ENCODE measurements around the gene CACNA2D3.

DNA sequence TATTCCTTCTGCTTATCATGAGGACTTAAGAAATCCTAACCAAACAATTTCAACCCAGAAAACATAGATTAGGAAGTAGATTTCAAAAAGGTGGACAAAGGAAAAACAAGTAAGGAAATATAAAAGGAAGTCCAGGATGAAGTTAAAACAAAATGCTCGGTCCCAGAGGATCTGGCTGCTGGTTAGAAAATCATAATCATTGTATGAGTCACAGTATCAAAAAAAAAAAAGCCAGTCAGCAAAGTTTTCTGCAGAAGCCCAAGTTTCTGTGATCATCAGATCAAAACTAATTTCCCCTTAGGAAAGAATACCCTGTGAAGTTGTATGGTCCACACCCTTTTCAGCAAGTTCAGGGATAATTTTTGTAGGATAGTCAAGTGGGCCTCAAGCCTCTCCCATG, 848.5 kb downstream of the CACNA2D3 start:
- TF ChIP-seq, protein P1, sequence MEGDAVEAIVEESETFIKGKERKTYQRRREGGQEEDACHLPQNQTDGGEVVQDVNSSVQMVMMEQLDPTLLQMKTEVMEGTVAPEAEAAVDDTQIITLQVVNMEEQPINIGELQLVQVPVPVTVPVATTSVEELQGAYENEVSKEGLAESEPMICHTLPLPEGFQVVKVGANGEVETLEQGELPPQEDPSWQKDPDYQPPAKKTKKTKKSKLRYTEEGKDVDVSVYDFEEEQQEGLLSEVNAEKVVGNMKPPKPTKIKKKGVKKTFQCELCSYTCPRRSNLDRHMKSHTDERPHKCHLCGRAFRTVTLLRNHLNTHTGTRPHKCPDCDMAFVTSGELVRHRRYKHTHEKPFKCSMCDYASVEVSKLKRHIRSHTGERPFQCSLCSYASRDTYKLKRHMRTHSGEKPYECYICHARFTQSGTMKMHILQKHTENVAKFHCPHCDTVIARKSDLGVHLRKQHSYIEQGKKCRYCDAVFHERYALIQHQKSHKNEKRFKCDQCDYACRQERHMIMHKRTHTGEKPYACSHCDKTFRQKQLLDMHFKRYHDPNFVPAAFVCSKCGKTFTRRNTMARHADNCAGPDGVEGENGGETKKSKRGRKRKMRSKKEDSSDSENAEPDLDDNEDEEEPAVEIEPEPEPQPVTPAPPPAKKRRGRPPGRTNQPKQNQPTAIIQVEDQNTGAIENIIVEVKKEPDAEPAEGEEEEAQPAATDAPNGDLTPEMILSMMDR (IDR thresholded peaks at IDR 0.05; ENCODE audit: poor library complexity), result no peak
- TF ChIP-seq EZH2 (IDR thresholded peaks at IDR 0.05; ENCODE audit: borderline replicate concordance), result no peak
- TF ChIP-seq EZH2phosphoT487 (IDR thresholded peaks at IDR 0.05; ENCODE audit: low read depth, severe bottlenecking, unreplicated experiment), result no peak

All from hepatocyte (in vitro differentiated cells).